SK-N-SH treated with all-trans-retinoic acid at 6 μM for 48 hours (cell line): Measurements from ENCODE around the gene STXBP1.

Experiments used
- CSDC2 ChIP-seq: fragments of 250-450 bp; sonication (Bioruptor Pico); IDR thresholded peaks from 2 replicates; pipeline ENCODE4 v1.5.0; 2020; ENCODE audit warnings: mild to moderate bottlenecking, moderate library complexity
- ISL1 ChIP-seq: fragments of 250-450 bp; sonication (Bioruptor Pico); IDR thresholded peaks from 2 replicates; pipeline ENCODE4 v2.1.2; 2022; ENCODE audit warnings: mild to moderate bottlenecking, moderate library complexity
- OSR1 ChIP-seq: fragments of 250-450 bp; sonication (Bioruptor Pico); IDR thresholded peaks from 2 replicates; pipeline ENCODE4 v1.8.0; 2022; ENCODE audit warnings: moderate library complexity, mild to moderate bottlenecking, inconsistent platforms
- PPARA ChIP-seq: fragments of 250-450 bp; sonication (Bioruptor Pico); IDR thresholded peaks from 2 replicates; pipeline ENCODE4 v1.5.0; 2020; ENCODE audit warnings: mild to moderate bottlenecking, borderline replicate concordance
- SNAI2 ChIP-seq: fragments of 250-450 bp; sonication (Bioruptor Pico); IDR thresholded peaks from 2 replicates; pipeline ENCODE4 v1.5.0; 2020; ENCODE audit warnings: mild to moderate bottlenecking, moderate library complexity
- ZC3H10 ChIP-seq: fragments of 250-450 bp; sonication (Bioruptor Pico); IDR thresholded peaks from 2 replicates; pipeline ENCODE4 v1.5.1; 2021; ENCODE audit warnings: mild to moderate bottlenecking, moderate library complexity
- ZFP3 ChIP-seq: fragments of 250-450 bp; sonication (Bioruptor Pico); IDR thresholded peaks from 2 replicates; pipeline ENCODE4 v1.5.0; 2020; ENCODE audit warnings: mild to moderate bottlenecking, moderate library complexity
- ZNF565 ChIP-seq: fragments of 450-650 bp; formaldehyde crosslinking; conservative IDR thresholded peaks from 2 replicates; pipeline ENCODE4 v1.5.0; 2020; ENCODE audit warnings: low read depth, mild to moderate bottlenecking, moderate library complexity
- ZNF70 ChIP-seq: fragments of 450-650 bp; formaldehyde crosslinking; IDR thresholded peaks from 2 replicates; pipeline ENCODE4 v1.5.0; 2020; ENCODE audit warnings: mild to moderate bottlenecking, moderate library complexity
- TF ChIP-seq, protein P1 (sequence below): fragments of 250-450 bp; sonication (Bioruptor Pico); IDR thresholded peaks from 2 replicates; pipeline ENCODE4 v1.5.1; 2020; ENCODE audit warnings: low read depth, mild to moderate bottlenecking, moderate library complexity

DNA sequence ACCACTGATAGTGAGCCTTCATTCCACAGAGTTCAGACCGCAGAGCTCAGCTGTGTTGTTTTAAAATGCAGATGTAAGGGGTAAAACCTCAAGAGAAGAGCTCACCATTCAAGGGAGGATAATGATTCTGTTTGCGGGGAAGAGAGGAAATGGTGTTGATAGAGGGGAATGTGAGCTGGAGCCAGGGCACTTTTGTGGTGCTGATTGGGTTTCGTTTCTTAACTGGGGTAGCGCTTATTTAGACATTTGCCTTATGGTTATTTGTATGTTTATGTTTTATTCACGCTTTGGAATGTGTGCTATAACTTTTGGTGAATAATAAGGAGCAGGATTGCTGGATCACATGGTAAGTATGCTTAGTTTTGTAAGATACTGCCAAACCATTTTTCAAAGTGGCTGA lies 42.5 kb downstream of the STXBP1 start:
- TF ChIP-seq PPARA (no peak), ISL1 (CRISPR knock-in tag) (no peak), ZFP3 (CRISPR knock-in tag) (no peak), OSR1 (CRISPR knock-in tag) (no peak), ZC3H10 (CRISPR knock-in tag) (no peak), CSDC2 (CRISPR knock-in tag) (no peak), SNAI2 (no peak), ZNF70 (CRISPR knock-in tag) (no peak), ZNF565 (no peak)
- TF ChIP-seq, protein P1, sequence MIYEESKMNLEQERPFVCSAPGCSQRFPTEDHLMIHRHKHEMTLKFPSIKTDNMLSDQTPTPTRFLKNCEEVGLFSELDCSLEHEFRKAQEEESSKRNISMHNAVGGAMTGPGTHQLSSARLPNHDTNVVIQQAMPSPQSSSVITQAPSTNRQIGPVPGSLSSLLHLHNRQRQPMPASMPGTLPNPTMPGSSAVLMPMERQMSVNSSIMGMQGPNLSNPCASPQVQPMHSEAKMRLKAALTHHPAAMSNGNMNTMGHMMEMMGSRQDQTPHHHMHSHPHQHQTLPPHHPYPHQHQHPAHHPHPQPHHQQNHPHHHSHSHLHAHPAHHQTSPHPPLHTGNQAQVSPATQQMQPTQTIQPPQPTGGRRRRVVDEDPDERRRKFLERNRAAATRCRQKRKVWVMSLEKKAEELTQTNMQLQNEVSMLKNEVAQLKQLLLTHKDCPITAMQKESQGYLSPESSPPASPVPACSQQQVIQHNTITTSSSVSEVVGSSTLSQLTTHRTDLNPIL = no peak
